Panc1 (cell line): Measurements from ENCODE around the gene INAFM2. TPM values are rescaled to one million over a fixed set of nuclear protein-coding genes. Genes with fewer than 3 reads are reported as not detected.

Experiments
- ATAC-seq: fragments of 200-7000 bp; cut with Tn5 transposase; 2 replicates; pipeline ENCODE4 v1.9.1; 2020; ENCODE audit warnings: mild to moderate bottlenecking, moderate library complexity
- BruUV-seq: library from RNA; stranded (reverse); fragments of 400-500 nt; replicated peaks from 2 replicates; lab custom pipeline; 2021; lab: Mats Ljungman, UMichigan
- CTCF ChIA-PET: fragments of 300-600 bp; sonication (Branson Sonifier 250); formaldehyde crosslinking; loops from one replicate; lab custom pipeline; 2022; ENCODE audit warnings: antibody characterized with exemption; lab: Charles Lee
- POLR2A ChIA-PET: fragments of 300-600 bp; sonication (Branson Sonifier 250); formaldehyde crosslinking; loops from one replicate; lab custom pipeline; 2022; ENCODE audit warnings: antibody characterized with exemption; lab: Charles Lee
- DNase-seq: peaks from one replicate; pipeline ENCODE4 v3.0.0-alpha.2; 2010; ENCODE audit warnings: low read depth, low spot score
- H3K27ac ChIP-seq: 2 replicates; pipeline ENCODE4 v1.5.1; 2011; ENCODE audit warnings: mild to moderate bottlenecking, low read length, inconsistent platforms
- H3K27me3 ChIP-seq: fragments of 200-500 bp; sonication (Bioruptor generic); 2 replicates; pipeline ENCODE4 v1.6.0; 2014; ENCODE audit warnings: low read length, inconsistent platforms; ENCODE audit not compliant: control insufficient read depth, insufficient read depth
- H3K36me3 ChIP-seq: fragments of 200-500 bp; sonication (Bioruptor generic); 2 replicates; pipeline ENCODE4 v1.5.1; 2014; ENCODE audit warnings: inconsistent platforms, mild to moderate bottlenecking, low read length, moderate library complexity; ENCODE audit not compliant: control insufficient read depth, insufficient read depth
- H3K4me1 ChIP-seq: 2 replicates; pipeline ENCODE4 v1.5.1; 2011; ENCODE audit warnings: inconsistent platforms, mild to moderate bottlenecking, low read length, moderate library complexity; ENCODE audit not compliant: control insufficient read depth, insufficient read depth
- H3K4me3 ChIP-seq, 2 experiments: 2 replicates each; pipeline ENCODE4 v1.5.1; 2011 to 2012; ENCODE audit warnings: low read depth in 2 of 2, low read length in 2 of 2, mild to moderate bottlenecking in 2 of 2, inconsistent platforms in 1 of 2, moderate library complexity in 1 of 2
- H3K9me3 ChIP-seq: fragments of 200-500 bp; sonication (Bioruptor generic); 2 replicates; pipeline ENCODE4 v1.5.1; 2014; ENCODE audit warnings: low read depth, mild to moderate bottlenecking, inconsistent platforms, low read length, moderate library complexity; ENCODE audit not compliant: control insufficient read depth, insufficient read depth
- POLR2AphosphoS5 ChIP-seq: IDR thresholded peaks from 2 replicates; pipeline ENCODE4 v1.6.1; 2012; ENCODE audit warnings: mild to moderate bottlenecking, low read depth, low read length, moderate library complexity
- SIN3A ChIP-seq: IDR thresholded peaks from 2 replicates; pipeline ENCODE4 v1.6.1; 2012; ENCODE audit warnings: low read depth, mild to moderate bottlenecking, low read length, moderate library complexity, borderline replicate concordance; ENCODE audit not compliant: insufficient read depth
- TCF7L2 ChIP-seq: IDR thresholded peaks from 2 replicates; pipeline ENCODE4 v1.6.1; 2011; ENCODE audit warnings: mild to moderate bottlenecking, low read depth, low read length, inconsistent platforms
- in situ Hi-C: cut with HindIII; loops from 2 replicates; pipeline ENCODE4 v1.10.0; 2016; ENCODE audit warnings: low sequenced_read_pairs, low pct_unique_long_range_greater_than_20kb
- intact Hi-C: fragments of 100-400 bp; cut with micrococcal nuclease; formaldehyde crosslinking; loops from one replicate; pipeline ENCODE4 v1.10.0; 2022; ENCODE audit not compliant: unreplicated experiment
- total RNA-seq: library from RNA; stranded (reverse); gene quantifications from one replicate; pipeline ENCODE4 v1.2.1, GENCODE V29; 2021; ENCODE audit not compliant: unreplicated experiment
- TF ChIP-seq, protein P1 (sequence below): fragments of 450-650 bp; IDR thresholded peaks from 2 replicates; pipeline ENCODE4 v1.5.1; 2017; ENCODE audit warnings: mild to moderate bottlenecking
- TF ChIP-seq, protein P2 (sequence below), 2 experiments: IDR thresholded peaks; 2 replicates each; pipeline ENCODE4 v1.6.1; 2011 to 2012; ENCODE audit warnings: low read depth in 2 of 2, control low read depth in 1 of 2, low read length in 1 of 2, mild to moderate bottlenecking in 1 of 2, moderate library complexity in 1 of 2; ENCODE audit not compliant: insufficient read depth in 1 of 2

Gene INAFM2
- total RNA-seq, 1 experiment from 2014 or later = 10.4 TPM

DNA sequence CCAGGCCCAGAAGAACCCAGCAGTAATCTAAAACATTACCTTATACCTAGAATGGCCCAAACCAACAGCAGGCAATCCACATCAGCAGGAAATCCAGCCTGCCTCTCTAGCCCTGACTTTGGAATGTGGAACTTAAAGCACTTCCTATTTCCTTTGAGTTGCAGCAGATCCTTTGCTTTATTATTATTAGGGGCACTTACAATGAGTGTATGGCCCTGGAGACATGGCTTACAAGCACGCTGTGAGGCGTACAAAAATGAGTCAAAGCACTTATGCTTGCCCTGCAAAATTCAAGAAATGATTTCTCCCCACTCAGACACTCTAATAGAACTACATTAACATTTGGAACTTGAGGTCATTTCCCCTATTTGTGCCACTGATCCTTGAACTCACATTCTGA lies 49.5 kb downstream of the INAFM2 start:
- no peak for ATAC-seq
- POLR2A ChIA-PET = no interaction called here
- intact Hi-C loops = no loop called here

More for the DNA sequence above, 49.5 kb downstream of the INAFM2 start:
- Histone ChIP-seq H3K4me3 (no peak overlapping the region), H3K27me3 (no peaks in the 10 kb centered on the region), H3K27ac (no peak overlapping the region), H3K9me3 (no peaks in the 10 kb centered on the region), H3K36me3 (no peaks in the 10 kb centered on the region), H3K4me1 (no peaks in the 10 kb centered on the region)
- in situ Hi-C loops = no loop called here
- CTCF ChIA-PET = no interaction called here
- no TSS peak for BruUV-seq
- TF ChIP-seq, protein P1, sequence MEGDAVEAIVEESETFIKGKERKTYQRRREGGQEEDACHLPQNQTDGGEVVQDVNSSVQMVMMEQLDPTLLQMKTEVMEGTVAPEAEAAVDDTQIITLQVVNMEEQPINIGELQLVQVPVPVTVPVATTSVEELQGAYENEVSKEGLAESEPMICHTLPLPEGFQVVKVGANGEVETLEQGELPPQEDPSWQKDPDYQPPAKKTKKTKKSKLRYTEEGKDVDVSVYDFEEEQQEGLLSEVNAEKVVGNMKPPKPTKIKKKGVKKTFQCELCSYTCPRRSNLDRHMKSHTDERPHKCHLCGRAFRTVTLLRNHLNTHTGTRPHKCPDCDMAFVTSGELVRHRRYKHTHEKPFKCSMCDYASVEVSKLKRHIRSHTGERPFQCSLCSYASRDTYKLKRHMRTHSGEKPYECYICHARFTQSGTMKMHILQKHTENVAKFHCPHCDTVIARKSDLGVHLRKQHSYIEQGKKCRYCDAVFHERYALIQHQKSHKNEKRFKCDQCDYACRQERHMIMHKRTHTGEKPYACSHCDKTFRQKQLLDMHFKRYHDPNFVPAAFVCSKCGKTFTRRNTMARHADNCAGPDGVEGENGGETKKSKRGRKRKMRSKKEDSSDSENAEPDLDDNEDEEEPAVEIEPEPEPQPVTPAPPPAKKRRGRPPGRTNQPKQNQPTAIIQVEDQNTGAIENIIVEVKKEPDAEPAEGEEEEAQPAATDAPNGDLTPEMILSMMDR = no peak
- TF ChIP-seq POLR2AphosphoS5 = no peak
- no peak for TF ChIP-seq TCF7L2
- TF ChIP-seq, protein P2, sequence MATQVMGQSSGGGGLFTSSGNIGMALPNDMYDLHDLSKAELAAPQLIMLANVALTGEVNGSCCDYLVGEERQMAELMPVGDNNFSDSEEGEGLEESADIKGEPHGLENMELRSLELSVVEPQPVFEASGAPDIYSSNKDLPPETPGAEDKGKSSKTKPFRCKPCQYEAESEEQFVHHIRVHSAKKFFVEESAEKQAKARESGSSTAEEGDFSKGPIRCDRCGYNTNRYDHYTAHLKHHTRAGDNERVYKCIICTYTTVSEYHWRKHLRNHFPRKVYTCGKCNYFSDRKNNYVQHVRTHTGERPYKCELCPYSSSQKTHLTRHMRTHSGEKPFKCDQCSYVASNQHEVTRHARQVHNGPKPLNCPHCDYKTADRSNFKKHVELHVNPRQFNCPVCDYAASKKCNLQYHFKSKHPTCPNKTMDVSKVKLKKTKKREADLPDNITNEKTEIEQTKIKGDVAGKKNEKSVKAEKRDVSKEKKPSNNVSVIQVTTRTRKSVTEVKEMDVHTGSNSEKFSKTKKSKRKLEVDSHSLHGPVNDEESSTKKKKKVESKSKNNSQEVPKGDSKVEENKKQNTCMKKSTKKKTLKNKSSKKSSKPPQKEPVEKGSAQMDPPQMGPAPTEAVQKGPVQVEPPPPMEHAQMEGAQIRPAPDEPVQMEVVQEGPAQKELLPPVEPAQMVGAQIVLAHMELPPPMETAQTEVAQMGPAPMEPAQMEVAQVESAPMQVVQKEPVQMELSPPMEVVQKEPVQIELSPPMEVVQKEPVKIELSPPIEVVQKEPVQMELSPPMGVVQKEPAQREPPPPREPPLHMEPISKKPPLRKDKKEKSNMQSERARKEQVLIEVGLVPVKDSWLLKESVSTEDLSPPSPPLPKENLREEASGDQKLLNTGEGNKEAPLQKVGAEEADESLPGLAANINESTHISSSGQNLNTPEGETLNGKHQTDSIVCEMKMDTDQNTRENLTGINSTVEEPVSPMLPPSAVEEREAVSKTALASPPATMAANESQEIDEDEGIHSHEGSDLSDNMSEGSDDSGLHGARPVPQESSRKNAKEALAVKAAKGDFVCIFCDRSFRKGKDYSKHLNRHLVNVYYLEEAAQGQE (IDR thresholded peaks at IDR 0.05; ENCODE audit: insufficient read depth in 1 of 2, low read depth in 2 of 2, low read length in 1 of 2) = no peak
- no peak for TF ChIP-seq SIN3A
- DNase-seq = no peak

Other genes starting within 250 kb of the INAFM2 start
- gene BMF, start 214.8 kb upstream of the INAFM2 start, total RNA-seq = 7.8 TPM
- 67.8 TPM for gene BUB1B, start 162.6 kb upstream of the INAFM2 start, total RNA-seq
- gene PAK6, start 84.6 kb upstream of the INAFM2 start, total RNA-seq = 6.3 TPM
- gene ANKRD63, start 40.6 kb upstream of the INAFM2 start, total RNA-seq = 0.72 TPM
- 1.7 TPM for gene PLCB2, start 15.8 kb upstream of the INAFM2 start, total RNA-seq
- 55.9 TPM for gene CCDC9B, start 17.2 kb downstream of the INAFM2 start, total RNA-seq
- not detected for gene PHGR1, start 27.3 kb downstream of the INAFM2 start, total RNA-seq
- gene DISP2, start 34.5 kb downstream of the INAFM2 start, total RNA-seq = 10.0 TPM
- 74.6 TPM for gene KNSTRN, start 59.0 kb downstream of the INAFM2 start, total RNA-seq
- 74.6 TPM for gene IVD, start 82.1 kb downstream of the INAFM2 start, total RNA-seq
- gene BAHD1, start 117.3 kb downstream of the INAFM2 start, total RNA-seq = 40.6 TPM
- 42.4 TPM for gene CHST14, start 147.3 kb downstream of the INAFM2 start, total RNA-seq
- gene CCDC32, start 241.3 kb downstream of the INAFM2 start, total RNA-seq = 29.8 TPM
- 17.5 TPM for gene RPUSD2, start 245.6 kb downstream of the INAFM2 start, total RNA-seq